Measurements from ENCODE around the gene OR1I1.

The OR1I1 gene

GRCh38 chr19:15138427-15138826 is 56.4 kb downstream of the OR1I1 start:
- TF ChIP-seq, protein P1, sequence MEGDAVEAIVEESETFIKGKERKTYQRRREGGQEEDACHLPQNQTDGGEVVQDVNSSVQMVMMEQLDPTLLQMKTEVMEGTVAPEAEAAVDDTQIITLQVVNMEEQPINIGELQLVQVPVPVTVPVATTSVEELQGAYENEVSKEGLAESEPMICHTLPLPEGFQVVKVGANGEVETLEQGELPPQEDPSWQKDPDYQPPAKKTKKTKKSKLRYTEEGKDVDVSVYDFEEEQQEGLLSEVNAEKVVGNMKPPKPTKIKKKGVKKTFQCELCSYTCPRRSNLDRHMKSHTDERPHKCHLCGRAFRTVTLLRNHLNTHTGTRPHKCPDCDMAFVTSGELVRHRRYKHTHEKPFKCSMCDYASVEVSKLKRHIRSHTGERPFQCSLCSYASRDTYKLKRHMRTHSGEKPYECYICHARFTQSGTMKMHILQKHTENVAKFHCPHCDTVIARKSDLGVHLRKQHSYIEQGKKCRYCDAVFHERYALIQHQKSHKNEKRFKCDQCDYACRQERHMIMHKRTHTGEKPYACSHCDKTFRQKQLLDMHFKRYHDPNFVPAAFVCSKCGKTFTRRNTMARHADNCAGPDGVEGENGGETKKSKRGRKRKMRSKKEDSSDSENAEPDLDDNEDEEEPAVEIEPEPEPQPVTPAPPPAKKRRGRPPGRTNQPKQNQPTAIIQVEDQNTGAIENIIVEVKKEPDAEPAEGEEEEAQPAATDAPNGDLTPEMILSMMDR (IDR thresholded peaks at IDR 0.05; ENCODE audit: borderline replicate concordance, control extremely low read depth, extremely low read depth, insufficient read depth, missing control alignments): no peak
- in situ Hi-C loops (cut with MboI; ENCODE audit: low sequenced_read_pairs, unreplicated experiment): no loop called here
- no peak for DNase-seq (ENCODE audit: low spot score)

DNA sequence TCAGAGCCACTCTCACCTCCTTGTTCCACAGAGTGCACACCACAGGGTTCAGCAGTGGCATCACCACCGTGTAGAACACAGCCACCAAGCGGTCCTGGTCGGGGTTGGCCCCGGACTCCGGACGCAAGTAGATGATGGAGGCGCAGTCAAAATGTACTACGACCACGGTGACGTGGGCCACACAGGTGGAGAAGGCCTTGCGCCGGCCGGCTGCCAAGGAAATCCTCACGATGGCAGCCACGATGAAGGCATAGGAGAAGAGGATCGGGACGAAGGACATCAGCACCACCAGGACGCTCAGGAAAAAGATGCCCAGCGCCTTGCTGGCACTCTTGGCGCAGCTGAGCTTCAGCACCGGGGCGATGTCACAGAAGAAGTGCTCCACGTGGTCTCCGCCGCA is 59.1 kb downstream of the OR1I1 start:
- no peak for DNase-seq (ENCODE audit: low spot score)
- TF ChIP-seq, protein P1 (IDR thresholded peaks at IDR 0.05; ENCODE audit: borderline replicate concordance, control extremely low read depth, extremely low read depth, insufficient read depth, missing control alignments): no peak
- in situ Hi-C loops (cut with MboI; ENCODE audit: low sequenced_read_pairs, unreplicated experiment): no loop called here

GRCh38 chr19:15142313-15142712 is 60.3 kb downstream of the OR1I1 start:
- TF ChIP-seq, protein P1 (IDR thresholded peaks at IDR 0.05; ENCODE audit: borderline replicate concordance, control extremely low read depth, extremely low read depth, insufficient read depth, missing control alignments): no peak
- no peak for DNase-seq (ENCODE audit: low spot score)
- in situ Hi-C loops (cut with MboI; ENCODE audit: low sequenced_read_pairs, unreplicated experiment): no loop called here
